ENCODE results near the gene ACER3. TPM values are rescaled to one million over a fixed set of nuclear protein-coding genes. Genes with fewer than 3 reads are reported as not detected.

ACER3 gene
- polyA plus RNA-seq, 3 donors = 22.9 to 45.4 (median 23.6) TPM

GRCh38 chr11:76978239-76978638, 117.5 kb downstream of the ACER3 start:
- no peak for DNase-seq
- Mint-ChIP-seq H3K4me1 (no peaks in the 10 kb centered on the region), H3K27me3 (ENCODE audit: low read depth in 3 of 3) (no peaks in the 10 kb centered on the region), H3K9me3 (peaks cover 0 to 13% (median 8%) of the 10 kb centered on the region in 7 donors), H3K27ac (peak overlapping the region in 1 of 7 donors; percentile 1), H3K4me3 (no peak overlapping the region), H3K36me3 (peaks cover 44 to 53% of the 10 kb centered on the region in 2 donors)
- Histone ChIP-seq H3K27me3 (ENCODE audit: control insufficient read depth in 2 of 2, insufficient read depth in 2 of 2, low read length in 2 of 2) (no peaks in the 10 kb centered on the region), H3K4me2 (replicated peaks; ENCODE audit: extremely low read depth, low read length, poor library complexity, severe bottlenecking) (no peak overlapping the region), H3K36me3 (replicated peaks in 1 of 2; ENCODE audit: control insufficient read depth in 1 of 2, insufficient read depth in 2 of 2, low read length in 2 of 2) (peaks cover 31 to 69% of the 10 kb centered on the region in 2 donors), H3K4me1 (ENCODE audit: control insufficient read depth in 1 of 2, insufficient read depth in 2 of 2, low read length in 2 of 2) (no peaks in the 10 kb centered on the region), H3K27ac (ENCODE audit: low read depth in 1 of 2, low read length in 2 of 2) (no peak overlapping the region), H2AFZ (ENCODE audit: insufficient read depth, low read depth, low read length, poor library complexity, severe bottlenecking) (no peak overlapping the region), H3K9me3 (replicated peaks in 1 of 2; ENCODE audit: control insufficient read depth in 1 of 2, insufficient read depth in 1 of 2, low read length in 2 of 2) (peaks cover 7 to 10% of the 10 kb centered on the region in 2 donors), H4K20me1 (ENCODE audit: insufficient read depth, low read length) (peaks cover 4% of the 10 kb centered on the region), H3K4me3 (replicated peaks in 1 of 3; ENCODE audit: low read depth in 2 of 3, low read length in 3 of 3) (no peak overlapping the region), H3K9ac (ENCODE audit: insufficient read depth, low read length, poor library complexity, severe bottlenecking) (no peak overlapping the region), H3K79me2 (ENCODE audit: insufficient read depth, low read length) (no peaks in the 10 kb centered on the region)
- intact Hi-C loops (cut with micrococcal nuclease) = no loop called here
- WGBS (ENCODE audit: insufficient coverage) = 100% methylated on average over 3 of the region's 4 CpGs
- no peak for TF ChIP-seq CTCF (IDR thresholded peaks at IDR 0.05)

- H3K4me2 ChIP-seq (replicated peaks; ENCODE audit: extremely low read depth, low read length, poor library complexity, severe bottlenecking) = no peak overlapping the region
- peaks cover 0 to 13% (median 8%) of the 10 kb centered on the region in 7 donors for H3K9me3 Mint-ChIP-seq
- H3K27me3 Mint-ChIP-seq (ENCODE audit: low read depth in 3 of 3) = no peaks in the 10 kb centered on the region
- no peaks in the 10 kb centered on the region for H3K79me2 ChIP-seq (ENCODE audit: insufficient read depth, low read length)
- H3K4me3 Mint-ChIP-seq = no peak overlapping the region
- peaks cover 31 to 69% of the 10 kb centered on the region in 2 donors for H3K36me3 ChIP-seq (replicated peaks in 1 of 2; ENCODE audit: control insufficient read depth in 1 of 2, insufficient read depth in 2 of 2, low read length in 2 of 2)
- no peak for DNase-seq
- peaks cover 47 to 55% of the 10 kb centered on the region in 2 donors for H3K36me3 Mint-ChIP-seq
- H3K27ac Mint-ChIP-seq = no peak overlapping the region
- WGBS (ENCODE audit: insufficient coverage) = 100% methylated on average over 2 of the region's 3 CpGs
- no peaks in the 10 kb centered on the region for H3K27me3 ChIP-seq (ENCODE audit: control insufficient read depth in 2 of 2, insufficient read depth in 2 of 2, low read length in 2 of 2)
- no peaks in the 10 kb centered on the region for H3K4me1 Mint-ChIP-seq
- no peak overlapping the region for H3K9ac ChIP-seq (ENCODE audit: insufficient read depth, low read length, poor library complexity, severe bottlenecking)
- H3K4me3 ChIP-seq (replicated peaks in 1 of 3; ENCODE audit: low read depth in 2 of 3, low read length in 3 of 3) = no peak overlapping the region
- H4K20me1 ChIP-seq (ENCODE audit: insufficient read depth, low read length) = peaks cover 4% of the 10 kb centered on the region
- no peak overlapping the region for H3K27ac ChIP-seq (ENCODE audit: low read depth in 1 of 2, low read length in 2 of 2)
- TF ChIP-seq CTCF (IDR thresholded peaks at IDR 0.05) = no peak
- H2AFZ ChIP-seq (ENCODE audit: insufficient read depth, low read depth, low read length, poor library complexity, severe bottlenecking) = no peak overlapping the region
- H3K4me1 ChIP-seq (ENCODE audit: control insufficient read depth in 1 of 2, insufficient read depth in 2 of 2, low read length in 2 of 2) = no peaks in the 10 kb centered on the region
- peaks cover 7 to 10% of the 10 kb centered on the region in 2 donors for H3K9me3 ChIP-seq (replicated peaks in 1 of 2; ENCODE audit: control insufficient read depth in 1 of 2, insufficient read depth in 1 of 2, low read length in 2 of 2)
- intact Hi-C loops (cut with micrococcal nuclease) = no loop called here
Measured at GRCh38 chr11:76978818-76979217, 118.1 kb downstream of the ACER3 start.

Data from CD14-positive monocyte (primary cell).